Measurements from ENCODE around the gene TBC1D20.

The TBC1D20 gene

DNA sequence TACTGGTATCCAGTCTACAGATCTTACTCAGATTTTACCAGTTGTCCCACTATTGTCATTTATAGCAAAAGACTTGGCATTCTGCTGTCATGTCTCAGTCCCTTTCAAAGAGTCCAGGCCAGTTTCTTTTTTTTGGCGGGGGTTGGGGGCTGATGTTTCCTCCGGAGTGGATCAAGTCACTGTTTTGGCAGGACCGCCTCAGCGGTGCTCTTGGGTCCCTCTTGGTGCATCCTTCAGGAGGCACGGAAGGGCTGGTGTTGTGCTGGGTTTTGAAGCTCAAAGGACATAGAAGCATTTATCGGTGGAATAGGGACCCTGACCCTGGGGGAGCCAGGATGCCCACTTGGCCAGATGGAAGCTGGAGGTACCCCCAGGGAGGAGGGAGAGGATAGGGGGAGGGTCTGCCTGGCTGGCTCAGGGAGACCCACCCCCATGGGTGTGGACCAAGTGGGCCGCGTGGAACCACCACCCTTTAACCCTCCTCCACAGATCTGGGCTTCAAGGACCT, 43.4 kb downstream of the TBC1D20 start:
- DNase-seq (ENCODE audit: low spot score): no peak

DNA sequence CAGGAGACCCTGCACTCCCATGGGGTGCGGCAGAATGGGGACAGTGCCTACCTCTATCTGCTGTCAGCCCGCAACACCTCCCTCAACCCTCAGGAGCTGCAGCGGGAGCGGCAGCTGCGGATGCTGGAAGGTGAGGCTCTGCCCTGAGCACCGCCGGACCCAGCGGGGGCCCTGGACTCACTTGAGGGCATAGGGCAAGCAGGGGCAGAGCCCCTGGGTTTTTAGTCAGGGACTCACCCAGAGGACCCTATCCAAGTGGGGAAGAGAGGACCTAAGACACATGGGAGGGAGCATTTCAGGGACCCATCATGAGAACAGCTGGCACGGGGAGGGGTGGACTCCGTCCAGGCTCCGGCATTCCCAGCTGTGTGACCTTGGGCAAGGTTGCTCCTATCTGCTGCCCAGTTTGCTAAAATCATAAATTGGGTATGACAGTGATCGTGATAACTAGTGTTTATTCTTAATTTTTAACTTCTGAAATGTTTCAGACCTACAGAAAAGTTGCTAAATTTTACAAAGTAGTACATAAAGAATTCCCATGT, 44.5 kb downstream of the TBC1D20 start:
- no peak for DNase-seq (ENCODE audit: low spot score)

DNA sequence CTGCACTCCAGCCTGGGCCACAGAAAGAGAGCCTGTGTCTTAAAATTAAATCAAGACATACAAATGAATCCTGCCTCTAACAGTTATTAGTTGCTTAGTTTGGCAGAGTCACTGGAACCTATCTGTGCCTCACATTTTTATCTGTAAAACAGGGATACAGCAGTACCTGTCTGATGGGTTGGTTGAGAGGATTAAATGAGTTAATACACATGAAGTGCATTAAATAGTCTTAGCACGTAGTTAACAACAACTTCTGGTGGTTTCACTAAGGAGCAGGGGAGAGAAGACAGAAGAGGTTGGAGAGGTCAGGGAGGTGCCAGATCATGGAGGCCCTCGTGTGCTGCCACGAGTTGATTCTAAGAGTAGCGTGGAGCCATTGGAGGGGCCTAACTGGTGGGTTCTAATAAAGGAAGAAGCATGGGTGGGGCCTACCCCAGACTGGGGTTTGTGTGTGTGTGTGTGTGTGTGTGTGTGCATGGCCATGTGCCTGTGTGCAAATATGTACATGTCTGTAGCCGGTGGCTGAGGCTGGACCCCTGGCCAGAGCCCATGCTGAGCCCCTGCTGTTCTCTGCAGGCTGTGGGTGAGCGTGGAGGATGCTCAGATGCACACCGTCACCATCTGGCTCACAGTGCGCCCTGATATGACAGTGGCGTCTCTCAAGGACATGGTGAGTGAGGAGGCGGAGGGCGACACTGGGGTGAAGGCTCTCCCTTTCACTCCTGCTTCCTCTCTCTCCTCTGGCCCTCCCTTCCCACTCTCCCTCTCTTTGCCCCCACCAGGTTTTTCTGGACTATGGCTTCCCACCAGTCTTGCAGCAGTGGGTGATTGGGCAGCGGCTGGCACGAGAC, 45.2 kb downstream of the TBC1D20 start:
- no peak for DNase-seq (ENCODE audit: low spot score)

DNA sequence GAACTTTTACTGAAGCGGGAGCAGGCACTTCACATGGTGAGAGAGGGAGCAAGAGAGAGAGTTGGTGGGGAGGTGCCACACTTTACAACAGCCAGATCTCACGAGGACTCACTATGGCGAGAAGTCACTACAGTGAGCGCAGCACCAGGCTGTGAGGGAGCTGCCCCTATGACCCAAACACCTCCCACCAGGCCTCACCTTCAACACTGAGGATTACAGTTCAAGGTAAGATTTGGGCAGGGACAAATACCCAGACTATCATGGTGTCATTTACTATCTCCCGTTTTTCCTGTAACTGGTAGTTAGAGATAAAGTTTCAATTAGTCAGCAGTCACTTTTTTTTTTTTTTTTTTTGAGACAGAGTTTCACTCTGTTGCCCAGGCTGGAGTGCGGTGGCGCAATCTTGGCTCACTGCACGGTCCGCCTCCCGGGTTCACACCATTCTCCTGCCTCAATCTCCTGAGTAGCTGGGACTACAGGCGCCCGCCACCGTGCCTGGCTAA, 46.5 kb downstream of the TBC1D20 start:
- no peak for DNase-seq (ENCODE audit: low spot score)

DNA sequence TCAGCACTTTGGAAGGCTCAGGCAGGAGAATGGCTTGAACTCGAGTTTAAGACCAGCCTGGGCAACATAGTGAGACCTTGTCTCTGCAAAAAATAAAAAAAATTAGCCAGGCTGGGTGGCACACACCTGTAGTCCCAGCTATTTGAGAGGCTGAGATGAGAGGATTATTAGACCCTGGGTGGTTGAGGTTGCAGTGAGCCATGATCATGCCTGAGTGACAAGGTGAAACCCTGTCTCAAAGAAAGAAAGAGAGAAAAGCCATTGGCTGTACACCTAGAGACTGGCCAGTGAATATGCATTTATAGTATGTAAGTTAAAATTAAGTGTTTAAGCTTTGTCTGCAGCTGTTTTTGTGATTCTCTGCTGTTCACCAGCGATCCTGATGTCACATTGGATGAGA, 48.2 kb downstream of the TBC1D20 start:
- no peak for DNase-seq (ENCODE audit: low spot score)

DNA sequence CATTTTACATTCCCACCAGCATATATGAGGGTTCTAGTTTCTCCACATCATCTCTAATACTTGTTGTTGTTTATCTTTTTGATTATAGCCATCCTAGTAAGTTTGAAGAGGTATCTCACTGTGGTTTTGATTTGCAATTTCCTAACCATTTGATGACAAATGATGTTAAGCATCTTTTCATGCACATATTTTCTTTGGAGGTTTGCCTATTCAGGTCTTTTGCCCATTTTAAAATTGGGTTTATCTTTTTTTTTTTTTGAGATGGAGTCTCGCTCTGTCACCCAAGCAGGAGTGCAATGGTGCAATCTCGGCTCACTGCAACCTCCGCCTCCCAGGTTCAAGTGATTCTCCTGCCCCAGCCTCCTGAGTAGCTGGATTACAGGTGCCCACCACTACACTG, 50.3 kb downstream of the TBC1D20 start:
- DNase-seq (ENCODE audit: low spot score): no peak

DNA sequence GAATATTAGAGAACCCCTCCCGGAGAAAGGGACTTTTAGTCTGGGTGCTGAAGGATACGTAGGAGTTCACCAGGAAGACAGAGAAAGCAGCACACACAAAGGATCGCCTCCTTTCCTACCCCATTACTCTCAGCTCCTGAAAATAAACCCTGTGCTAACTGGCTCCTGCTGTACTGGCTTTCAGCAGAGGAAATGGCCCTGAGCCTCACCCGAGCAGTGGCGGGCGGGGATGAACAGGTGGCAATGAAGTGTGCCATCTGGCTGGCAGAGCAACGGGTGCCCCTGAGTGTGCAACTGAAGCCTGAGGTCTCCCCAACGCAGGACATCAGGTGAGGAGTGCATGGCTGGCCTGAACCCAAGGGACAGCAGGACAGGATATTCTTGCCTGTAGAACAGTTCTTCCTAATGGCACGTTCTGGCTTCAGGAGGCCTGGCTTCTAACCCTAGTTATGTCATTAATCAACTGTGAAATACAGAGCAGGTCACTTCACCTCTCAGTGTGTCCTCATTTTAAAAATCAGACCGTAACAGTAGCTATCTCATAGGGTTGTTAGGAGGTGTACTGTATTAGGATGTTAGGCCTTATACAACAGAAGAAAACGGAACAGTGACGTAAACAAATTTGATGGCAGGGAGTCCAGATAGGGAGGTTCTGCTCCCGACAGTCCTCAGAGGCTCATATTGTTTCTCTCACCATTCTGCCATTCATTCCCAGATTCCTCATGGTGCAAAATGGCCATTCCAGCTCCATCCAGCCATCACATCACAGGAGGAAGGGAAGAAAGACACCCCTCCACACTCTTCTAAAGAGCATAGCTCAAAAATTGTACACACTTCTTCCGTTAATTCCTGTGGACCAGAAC, 52.4 kb downstream of the TBC1D20 start:
- no peak for DNase-seq (ENCODE audit: low spot score)

DNA sequence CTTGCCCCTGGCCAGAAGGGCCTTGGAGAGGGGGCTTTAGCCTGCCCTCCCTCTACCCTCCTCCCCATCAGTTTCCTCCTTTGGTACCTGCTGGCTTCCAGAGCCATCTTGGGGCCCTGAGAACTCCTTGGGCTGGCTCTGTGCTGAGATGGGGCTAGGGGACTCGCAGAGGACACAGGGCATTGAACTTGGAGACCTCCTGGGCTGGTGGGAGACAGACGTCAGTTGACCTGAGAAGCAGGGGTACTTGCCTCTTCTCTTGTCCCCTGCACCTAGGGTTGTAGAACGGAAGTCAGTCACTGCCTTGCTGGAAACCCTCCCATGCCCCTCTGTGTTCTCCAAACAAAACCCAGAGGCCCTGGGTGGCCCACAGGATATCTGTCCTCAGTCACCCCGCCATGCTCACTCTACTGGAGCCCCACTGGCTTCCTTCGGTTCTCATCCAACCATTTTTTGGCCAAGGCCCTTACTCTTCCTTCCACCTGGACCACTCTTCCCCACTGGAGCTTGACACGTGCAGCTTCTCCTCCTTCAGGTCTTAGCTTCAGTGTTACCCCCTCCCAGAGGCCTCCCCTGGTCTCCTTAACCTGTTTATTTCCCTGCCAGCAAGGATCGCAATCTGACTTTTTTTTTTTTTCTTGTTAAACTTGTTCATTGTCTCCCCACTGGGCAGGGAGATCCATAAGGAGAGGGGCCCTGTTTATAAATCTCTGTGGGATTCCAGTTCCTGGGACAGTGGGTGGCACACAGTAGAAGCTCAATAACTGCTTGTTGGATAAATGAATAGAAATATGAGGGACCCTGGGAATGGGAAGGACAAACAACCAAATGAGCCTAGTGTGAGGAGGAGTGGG, 53.3 kb downstream of the TBC1D20 start:
- DNase-seq (ENCODE audit: low spot score): no peak

DNA sequence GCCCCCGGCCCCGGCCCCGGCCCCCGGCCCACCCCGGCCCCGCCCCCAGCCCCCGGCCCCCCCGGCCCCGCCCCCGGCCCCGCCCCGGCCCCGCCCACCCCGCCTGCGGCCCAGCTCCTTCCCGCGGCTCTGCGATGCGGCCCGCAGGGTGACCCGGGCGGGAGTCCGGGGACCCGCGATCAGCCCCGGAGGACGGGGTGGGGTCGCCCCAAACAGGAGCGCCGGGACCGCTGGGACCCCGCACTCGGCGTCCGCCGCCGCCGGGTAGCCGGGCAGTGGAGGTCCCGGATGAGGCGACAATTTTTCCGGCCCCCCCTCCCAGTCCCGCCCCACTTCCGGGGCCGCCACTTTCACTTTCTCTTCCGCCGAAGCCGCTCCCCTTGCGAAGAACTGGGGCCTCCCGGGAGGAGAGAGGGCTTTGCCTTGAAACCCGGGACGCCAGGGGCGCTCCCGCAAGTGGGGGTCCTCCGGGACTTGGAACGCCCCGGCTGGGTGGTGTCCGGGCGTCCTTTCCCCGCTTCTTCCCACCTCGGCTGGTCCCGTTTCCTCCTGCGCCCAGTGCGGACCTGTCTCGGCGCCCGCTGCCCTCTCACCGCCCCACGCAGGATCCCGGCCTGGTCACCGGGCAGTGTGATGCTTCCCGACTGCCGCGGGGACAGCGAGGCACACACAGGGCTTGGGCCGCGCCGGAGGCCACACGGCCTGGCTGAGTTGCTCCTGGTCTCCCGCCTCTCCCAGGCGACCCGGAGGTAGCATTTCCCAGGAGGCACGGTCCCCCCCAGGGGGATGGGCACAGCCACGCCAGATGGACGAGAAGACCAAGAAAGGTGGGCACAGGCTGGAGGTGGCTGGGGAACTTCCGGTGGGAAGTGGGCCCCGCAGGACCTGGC, 54.1 kb downstream of the TBC1D20 start, which contains the start of gene RBCK1:
TSS of gene RBCK1 (plus strand) at position 347 of the 890 bp plus-strand sequence. CDS start at position 806, 459 bp downstream.
- DNase-seq (ENCODE audit: low spot score): peak; percentile 98

DNA sequence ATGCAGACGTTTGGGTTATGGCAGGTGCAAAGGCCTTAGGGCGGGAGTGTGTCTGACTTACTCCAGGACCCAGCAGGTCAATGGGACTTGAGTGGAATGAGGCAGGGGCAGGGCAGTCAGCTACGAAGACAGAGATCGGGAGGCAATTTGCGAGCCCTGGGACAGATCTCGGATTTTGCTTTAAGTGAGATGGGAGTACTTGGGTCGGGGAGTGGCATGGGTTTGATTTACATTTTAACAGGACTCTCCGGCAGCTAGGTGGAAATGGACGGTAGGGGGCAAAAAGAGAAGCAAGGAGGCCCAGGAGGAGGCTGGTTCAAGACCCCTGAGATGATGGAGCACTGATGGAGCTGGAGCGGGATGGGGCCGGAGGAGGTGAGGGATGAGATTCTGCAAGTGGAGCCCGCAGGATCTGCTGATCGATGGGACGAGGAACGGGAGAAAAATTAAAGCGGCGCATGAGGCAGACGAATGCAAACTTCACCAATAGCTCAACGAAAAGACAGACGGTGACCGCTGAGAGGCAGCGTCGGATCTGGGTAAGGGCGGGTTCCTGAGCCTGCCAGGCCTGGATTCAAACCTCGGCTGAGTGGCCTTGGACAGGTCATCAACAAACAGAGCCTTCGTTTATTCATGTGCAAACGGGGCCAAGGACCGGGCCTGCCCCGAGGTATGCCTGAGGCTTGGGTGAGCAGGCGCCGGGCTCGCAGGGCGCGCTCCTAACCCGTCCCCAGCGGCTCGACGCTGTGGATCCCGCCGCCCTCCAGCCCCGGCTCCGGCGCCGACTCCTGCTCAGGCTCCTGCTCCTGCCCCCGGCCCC, 55.0 kb downstream of the TBC1D20 start:
- DNase-seq (ENCODE audit: low spot score): peak; percentile 89

DNA sequence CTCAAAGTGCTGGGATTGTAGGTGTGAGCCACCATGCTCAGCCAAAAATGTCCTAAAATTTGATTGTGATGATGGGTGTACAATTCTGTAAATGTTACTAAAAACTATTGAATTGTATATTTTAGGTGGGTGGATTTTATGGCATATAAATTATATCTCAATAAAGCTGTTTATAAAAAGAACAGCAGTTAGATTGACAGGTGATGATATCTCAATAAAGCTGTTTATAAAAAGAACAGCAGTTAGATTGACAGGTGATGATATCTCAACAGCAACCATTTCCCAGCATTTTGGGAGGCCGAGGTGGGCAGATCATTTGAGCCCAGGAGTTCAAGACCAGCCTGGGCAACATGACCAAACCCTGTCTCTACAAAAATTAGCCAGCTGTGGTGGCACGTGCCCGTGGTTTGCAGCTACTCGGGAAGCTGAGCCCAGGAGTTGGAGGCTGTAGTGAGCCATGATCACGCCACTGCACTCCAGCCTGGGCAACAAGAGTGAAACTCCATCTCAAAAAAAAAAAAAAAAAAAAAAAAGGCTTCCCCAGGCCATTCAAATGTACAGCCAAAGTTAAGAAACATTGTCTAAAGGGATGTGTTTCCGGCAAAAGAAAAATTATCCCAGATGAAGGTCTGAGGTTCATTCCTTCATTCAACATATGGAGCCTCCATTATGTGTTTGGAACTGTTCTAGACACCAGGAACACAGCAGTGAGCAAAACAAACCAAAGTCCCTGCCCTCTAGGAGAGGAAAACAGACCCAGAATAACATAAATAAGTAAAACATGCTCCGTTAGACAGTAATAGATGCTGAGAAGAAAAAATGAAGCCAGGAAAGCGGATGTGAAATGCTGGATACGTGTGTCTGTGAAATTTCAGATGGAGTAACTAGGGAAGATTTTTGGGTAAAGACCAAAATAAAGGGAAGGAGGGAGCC, 55.9 kb downstream of the TBC1D20 start:
- no peak for DNase-seq (ENCODE audit: low spot score)

DNA sequence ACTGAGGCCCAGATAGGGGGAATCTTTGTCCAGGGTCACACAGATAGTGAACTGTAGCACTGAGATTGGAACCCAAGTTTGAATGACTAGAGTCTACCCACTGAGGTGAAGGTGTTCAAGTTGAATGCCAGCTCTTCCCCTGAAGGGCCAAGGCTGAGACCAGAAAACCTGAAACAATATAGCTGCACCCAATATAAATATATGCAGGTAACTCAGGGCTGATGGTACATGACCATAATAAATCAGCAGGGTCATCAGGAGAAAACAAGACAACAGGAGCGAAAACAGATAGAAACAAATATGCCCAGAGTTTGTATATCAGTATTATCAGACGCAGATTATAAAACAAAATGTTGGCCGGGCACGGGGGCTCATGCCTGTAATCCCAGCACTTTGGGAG, 58.2 kb downstream of the TBC1D20 start:
- DNase-seq (ENCODE audit: low spot score): no peak

DNA sequence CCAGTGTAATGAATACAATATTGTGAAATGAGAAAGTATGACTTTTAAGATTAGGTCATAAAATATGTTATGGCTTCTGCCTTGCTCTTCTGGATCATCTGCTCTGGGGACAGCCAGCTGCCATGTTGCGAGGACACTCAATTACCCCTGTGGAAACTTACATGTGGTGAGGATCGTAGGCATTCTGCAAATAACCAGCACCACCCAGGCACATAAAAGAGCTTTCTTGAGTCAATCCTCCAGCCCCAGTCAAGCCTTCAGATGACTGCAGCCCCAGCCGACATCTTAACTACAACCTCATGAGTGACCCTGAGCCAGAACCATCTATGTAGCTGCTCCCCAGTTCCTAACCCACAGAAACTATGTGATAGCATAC, 58.8 kb downstream of the TBC1D20 start:
- no peak for DNase-seq (ENCODE audit: low spot score)

DNA sequence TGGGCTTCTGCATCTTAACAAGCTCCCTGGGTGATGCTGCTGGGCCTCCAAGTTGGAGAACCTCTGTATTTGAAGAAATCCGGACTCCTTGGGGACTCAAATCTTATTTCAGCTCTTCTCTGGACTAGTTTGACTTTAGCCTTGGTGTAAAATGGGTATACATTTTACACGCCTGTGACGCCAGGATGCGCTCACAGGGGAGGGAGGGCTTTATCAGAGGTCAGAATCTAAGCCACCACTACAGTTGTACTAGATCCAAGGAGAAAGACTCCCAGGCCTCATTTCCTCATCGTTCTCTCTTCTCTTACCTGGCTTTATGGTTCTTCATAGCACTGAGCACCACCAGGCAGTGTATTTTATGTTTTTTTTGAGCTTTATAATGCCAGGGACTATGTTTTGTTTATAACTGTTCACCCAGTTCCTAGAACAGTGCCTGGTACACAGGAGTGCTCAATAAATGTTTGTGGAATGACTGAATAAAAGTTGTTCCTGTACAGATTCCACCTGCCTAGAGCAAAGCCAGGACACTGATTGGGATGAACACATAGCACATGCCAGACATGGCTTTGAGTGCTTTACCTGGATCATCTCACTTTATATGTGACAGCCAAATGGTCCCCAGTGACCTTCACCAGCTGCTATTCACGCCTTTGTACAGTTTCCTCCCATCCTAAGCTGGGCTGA, 59.3 kb downstream of the TBC1D20 start:
- DNase-seq (ENCODE audit: low spot score): no peak

DNA sequence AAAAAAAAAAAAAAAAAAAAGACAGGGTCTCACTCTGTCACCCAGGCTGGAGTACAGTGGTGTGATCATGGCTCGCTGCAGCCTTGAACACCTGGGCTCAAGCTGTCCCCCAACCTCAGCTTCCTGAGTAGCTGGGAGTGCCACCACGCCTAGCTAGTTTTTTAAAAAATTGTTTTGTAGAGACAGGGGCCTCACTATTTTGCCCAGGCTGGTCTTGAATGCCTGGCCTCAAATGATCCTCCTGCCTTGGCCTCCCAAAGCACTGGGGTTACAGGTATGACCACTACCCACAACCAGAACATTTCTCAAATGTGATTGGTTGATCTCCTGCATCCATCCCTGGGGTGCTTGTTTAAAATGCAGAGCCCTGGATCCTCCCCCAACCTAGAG, 59.8 kb downstream of the TBC1D20 start:
- DNase-seq (ENCODE audit: low spot score): no peak

DNA sequence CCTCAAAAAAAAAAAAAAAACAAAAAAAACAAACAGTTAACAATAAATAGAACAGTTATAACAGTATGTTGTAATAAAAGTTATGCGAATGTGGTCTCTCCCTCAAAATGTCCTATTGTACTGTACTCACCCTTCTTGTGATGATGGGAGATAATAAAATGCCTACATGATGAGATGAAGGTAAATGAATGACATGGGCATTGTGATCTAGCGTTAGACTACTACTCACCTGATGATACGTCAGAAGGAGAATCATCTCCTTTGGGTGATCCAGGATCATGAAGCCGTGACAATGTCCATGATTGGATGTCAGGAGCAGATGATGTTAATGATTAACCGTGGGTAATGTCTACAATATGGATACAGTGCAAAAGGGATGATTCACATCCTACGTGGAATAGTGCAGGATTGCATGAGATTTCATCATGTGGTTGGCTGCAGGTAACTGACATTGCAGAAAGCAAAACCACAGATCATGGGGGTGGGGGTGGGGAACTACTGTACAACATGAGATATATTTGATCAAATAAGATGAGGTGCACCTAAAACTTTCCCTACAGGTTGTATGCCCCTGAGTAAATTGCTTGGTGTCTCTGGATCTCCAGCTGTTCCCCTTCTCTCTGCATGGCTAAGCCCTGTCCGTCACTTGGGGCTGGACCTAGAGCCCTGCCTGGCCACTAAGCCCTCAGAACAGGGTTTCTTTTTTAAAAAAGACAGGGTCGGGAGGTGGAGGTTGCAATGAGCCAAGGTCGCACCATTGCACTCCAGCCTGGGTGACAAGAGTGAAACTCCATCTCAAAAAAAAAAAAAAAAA, 60.4 kb downstream of the TBC1D20 start:
- peak; percentile 80 for DNase-seq (ENCODE audit: low spot score)
